ENCODE data around the gene TRIM44.

GRCh38 chr11:35794850-35795249 lies 132.3 kb downstream of the TRIM44 start:
- TF ChIP-seq POLR2A (IDR thresholded peaks at IDR 0.05; ENCODE audit: low read length) (no peak), GATA1 (IDR thresholded peaks at IDR 0.05; ENCODE audit: low read depth, low read length) (no peak)
